ENCODE data around the gene PARD3B. TPM values are rescaled to one million over a fixed set of nuclear protein-coding genes. Genes with fewer than 3 reads are reported as not detected.

PARD3B gene
- total and polyA plus RNA-seq, 2 of the 8 experiments (the other 6 are each of a cell fraction or from before 2014, with no cell fraction given): 1.2 to 5.7 TPM

- TF ChIP-seq CHD7 (IDR thresholded peaks at IDR 0.05; ENCODE audit: insufficient replicate concordance, low read length): no peak
- TF ChIP-seq CTBP2 (IDR thresholded peaks at IDR 0.05; ENCODE audit: borderline replicate concordance, insufficient read depth, insufficient read length, low read length): no peak
- TF ChIP-seq ATF3 (IDR thresholded peaks at IDR 0.05; ENCODE audit: insufficient read depth, low read depth, low read length): no peak
- TF ChIP-seq, protein P1, sequence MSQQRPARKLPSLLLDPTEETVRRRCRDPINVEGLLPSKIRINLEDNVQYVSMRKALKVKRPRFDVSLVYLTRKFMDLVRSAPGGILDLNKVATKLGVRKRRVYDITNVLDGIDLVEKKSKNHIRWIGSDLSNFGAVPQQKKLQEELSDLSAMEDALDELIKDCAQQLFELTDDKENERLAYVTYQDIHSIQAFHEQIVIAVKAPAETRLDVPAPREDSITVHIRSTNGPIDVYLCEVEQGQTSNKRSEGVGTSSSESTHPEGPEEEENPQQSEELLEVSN (IDR thresholded peaks at IDR 0.05): no peak
- TF ChIP-seq USF2 (IDR thresholded peaks at IDR 0.05; ENCODE audit: low read length): no peak
- no peak for TF ChIP-seq BCL11A (IDR thresholded peaks at IDR 0.05; ENCODE audit: low read depth in 2 of 2, low read length in 2 of 2)
- TF ChIP-seq TAF7 (optimal IDR thresholded peaks at IDR 0.05; ENCODE audit: borderline replicate concordance, low read depth, low read length): no peak
- no peak for TF ChIP-seq POLR2A (IDR thresholded peaks at IDR 0.05; ENCODE audit: control extremely low read depth in 1 of 2, low read depth in 2 of 2, low read length in 2 of 2)
Observed at GRCh38 chr2:204514439-204514838, 30.8 kb upstream of the PARD3B start (continued).

Measured in H1 (cell line).